Tracheal epithelial cell (primary cell): ENCODE data around the gene RAB29. TPM values are rescaled to one million over a fixed set of nuclear protein-coding genes. Genes with fewer than 3 reads are reported as not detected.

ENCODE experiments used
- total RNA-seq: library from RNA; depleted of rRNA; stranded (reverse); fragments of >200 nt; gene quantifications from 2 replicates; pipeline ENCODE4 v1.2.1, GENCODE V29; 2014

The RAB29 gene, protein sequence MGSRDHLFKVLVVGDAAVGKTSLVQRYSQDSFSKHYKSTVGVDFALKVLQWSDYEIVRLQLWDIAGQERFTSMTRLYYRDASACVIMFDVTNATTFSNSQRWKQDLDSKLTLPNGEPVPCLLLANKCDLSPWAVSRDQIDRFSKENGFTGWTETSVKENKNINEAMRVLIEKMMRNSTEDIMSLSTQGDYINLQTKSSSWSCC
- 22.9 and 25.8 TPM in 2 replicates for total RNA-seq

DNA sequence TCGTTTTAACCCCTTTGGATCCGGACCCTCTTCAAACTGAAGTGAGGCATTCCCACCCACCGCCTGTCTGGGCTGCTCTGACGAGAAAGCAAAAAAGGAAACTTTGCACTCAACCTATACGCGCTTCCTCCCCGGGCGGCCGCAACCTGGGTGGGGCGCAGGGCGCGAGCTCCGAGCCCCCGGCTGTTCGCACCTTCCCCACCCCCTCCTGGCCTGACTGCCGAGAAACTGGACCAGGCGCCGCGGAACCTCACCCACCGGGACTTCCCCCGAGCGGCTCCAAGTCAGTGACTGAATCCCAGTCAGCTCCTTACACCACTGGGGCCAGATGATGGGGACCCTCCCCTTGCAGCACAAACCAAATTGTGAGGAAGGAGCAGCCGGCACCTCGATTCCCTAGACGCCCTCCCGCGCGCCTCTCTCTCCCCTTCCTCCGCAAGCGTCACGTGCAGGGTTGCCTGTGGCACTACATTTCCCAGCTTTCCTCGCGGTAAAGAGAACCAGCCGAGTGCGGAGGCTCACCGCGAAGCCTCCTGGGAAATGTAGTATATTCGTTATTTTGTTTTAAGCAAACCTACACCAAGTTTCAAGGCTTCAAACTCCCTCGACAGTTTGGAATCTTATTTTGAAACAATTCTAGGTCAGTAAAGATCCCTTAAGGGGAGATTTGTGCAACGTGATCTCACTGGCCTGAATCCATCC, at the start of gene RAB29:
TSS of gene RAB29 (minus strand) at position 468 of the 702 bp plus-strand sequence. CDS start 526 bp downstream, outside the sequence.

DNA sequence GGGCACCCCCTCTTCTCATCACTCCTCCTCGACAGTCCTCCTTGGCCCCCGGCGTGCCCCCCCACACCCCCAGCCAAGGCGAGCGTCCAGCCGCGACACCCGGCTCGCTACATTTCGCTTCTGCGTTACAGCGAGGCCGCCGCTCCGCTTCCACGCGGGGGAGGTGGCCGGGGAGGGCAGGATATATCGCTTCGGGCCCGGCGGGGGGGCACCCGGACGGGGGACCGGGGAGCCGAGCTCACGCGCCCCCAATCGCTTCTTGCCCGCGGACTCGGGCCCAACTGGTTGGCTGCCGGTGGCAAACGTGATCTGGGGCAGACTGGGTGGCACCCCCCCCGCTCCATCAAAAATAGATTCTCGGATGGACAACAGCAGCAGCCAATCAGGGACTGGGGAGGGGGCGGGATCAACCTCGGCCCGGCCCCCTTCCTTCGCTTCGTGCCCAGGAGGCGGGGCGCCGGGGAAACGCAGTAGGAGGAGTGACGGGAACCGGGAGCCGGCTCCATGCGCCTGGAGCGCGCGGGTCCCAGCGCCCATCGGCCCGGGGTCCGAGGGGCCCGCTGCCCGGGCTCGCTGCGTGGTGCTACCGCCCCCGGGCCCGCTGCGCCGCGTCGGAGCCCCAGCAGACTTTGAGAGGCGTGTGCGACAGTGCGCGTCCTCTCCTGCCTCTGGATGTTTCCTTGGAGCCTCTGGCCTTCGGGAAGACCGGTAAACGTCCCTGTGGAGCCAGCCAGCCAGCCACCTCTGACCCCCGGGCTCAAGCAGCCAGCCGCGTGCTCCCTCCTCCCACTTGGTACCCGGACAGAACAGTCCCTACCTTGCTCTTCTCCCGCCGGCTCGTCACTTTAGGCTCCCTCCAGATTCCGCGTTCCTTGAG, 37.8 kb upstream of the RAB29 start, which contains the start of gene SLC41A1:
TSS of gene SLC41A1 (minus strand) at position 321 of the 877 bp plus-strand sequence. CDS start 2,757 bp downstream, outside the sequence.

DNA sequence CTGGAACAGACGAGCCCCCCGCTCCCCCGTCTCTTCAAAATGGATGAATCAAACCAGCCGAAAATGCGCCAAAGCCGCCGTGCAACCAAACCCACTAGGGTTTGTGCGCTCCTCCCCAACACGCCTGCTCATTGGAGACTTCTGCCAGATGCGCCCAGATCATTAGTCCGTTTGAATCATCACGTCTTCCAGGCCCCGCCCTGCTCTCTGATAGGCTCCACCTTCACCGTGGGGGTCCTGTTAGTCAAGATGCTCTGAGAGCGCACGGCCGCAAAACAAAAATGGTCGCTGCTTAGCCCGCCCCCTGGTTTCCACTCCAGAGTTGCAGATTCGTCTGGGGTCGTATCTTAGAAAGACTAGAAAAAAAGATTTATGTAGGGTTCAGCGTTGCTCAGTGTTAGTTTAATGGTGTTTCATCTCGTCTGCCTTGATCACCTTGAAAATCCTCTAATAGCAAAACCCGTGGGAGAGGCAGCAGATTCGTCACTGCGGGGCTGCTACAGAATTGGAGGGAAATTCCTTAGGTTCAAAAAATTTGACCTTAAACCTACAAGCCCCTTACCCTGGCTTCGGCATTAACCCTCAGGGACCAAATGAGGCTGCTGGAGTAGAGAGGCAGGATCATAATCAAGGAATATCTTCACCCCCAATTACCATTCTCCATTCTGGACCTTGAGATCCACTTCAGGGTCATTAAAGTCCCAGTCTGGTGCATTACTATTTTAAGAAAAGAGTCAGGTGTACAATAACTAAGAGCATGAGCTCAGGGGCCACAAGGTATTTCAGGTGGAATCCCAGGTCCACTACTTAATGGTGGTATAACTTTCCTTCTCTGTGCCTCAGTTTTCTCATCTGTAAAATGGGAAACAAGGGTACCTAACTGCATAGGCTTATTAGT, 24.9 kb downstream of the RAB29 start, which contains the start of gene NUCKS1:
TSS of gene NUCKS1 (minus strand) at position 45 of the 898 bp plus-strand sequence. CDS start 209 bp downstream, outside the sequence.

Other genes with a start within 250 kb of the RAB29 start
- 7.5 and 14.7 TPM in 2 replicates for gene ELK4, start 143.5 kb downstream of the RAB29 start, total RNA-seq
- gene SLC45A3, start 95.0 kb downstream of the RAB29 start, total RNA-seq: 1.7 and 3.4 TPM in 2 replicates
- 59.8 and 89.5 TPM in 2 replicates for gene NUCKS1, start 25.3 kb downstream of the RAB29 start, total RNA-seq
- gene SLC41A1, start 37.7 kb upstream of the RAB29 start, total RNA-seq: 7.2 and 11.3 TPM in 2 replicates
- gene PM20D1, start 74.7 kb upstream of the RAB29 start, total RNA-seq: not detected in 2 replicates
- gene SLC26A9, start 168.0 kb upstream of the RAB29 start, total RNA-seq: under 0.01 TPM in 1 of 2 replicates, not detected in the other
- gene RAB7B, start 227.9 kb upstream of the RAB29 start, total RNA-seq: 4.6 and 7.2 TPM in 2 replicates
- 1.9 TPM in 1 of 2 replicates, not detected in the other for gene CTSE, start 248.4 kb upstream of the RAB29 start, total RNA-seq